ENCODE data around the gene ARPC2.

Gene ARPC2

GRCh38 chr2:218252509-218253231, 35.7 kb downstream of the ARPC2 start:
- no peak for TF ChIP-seq CTCF (IDR thresholded peaks at IDR 0.05; ENCODE audit: low read depth, low read length)
- H3K4me3 ChIP-seq (ENCODE audit: low read depth, low read length) = no peak overlapping the region

GRCh38 chr2:218253232-218253625, 36.2 kb downstream of the ARPC2 start:
- no peak overlapping the region for H3K4me3 ChIP-seq (ENCODE audit: low read depth, low read length)
- no peak for TF ChIP-seq CTCF (IDR thresholded peaks at IDR 0.05; ENCODE audit: low read depth, low read length)

- TF ChIP-seq CTCF (IDR thresholded peaks at IDR 0.05; ENCODE audit: low read depth, low read length) = no peak
Measured at GRCh38 chr2:218255446-218255845, 38.5 kb downstream of the ARPC2 start.

GRCh38 chr2:218256612-218257350, 39.8 kb downstream of the ARPC2 start:
- TF ChIP-seq CTCF (IDR thresholded peaks at IDR 0.05; ENCODE audit: low read depth, low read length) = no peak

More at GRCh38 chr2:218255446-218255845, 38.5 kb downstream of the ARPC2 start:
- H3K4me3 ChIP-seq (ENCODE audit: low read depth, low read length) = no peak overlapping the region

GRCh38 chr2:218257390-218257981, 40.5 kb downstream of the ARPC2 start:
- H3K4me3 ChIP-seq (ENCODE audit: low read depth, low read length) = no peak overlapping the region
- TF ChIP-seq CTCF (IDR thresholded peaks at IDR 0.05; ENCODE audit: low read depth, low read length) = peak; percentile 75

More at GRCh38 chr2:218256612-218257350, 39.8 kb downstream of the ARPC2 start:
- H3K4me3 ChIP-seq (ENCODE audit: low read depth, low read length) = no peak overlapping the region

- no peak for TF ChIP-seq CTCF (IDR thresholded peaks at IDR 0.05; ENCODE audit: low read depth, low read length)
Measured at GRCh38 chr2:218259099-218259961, 42.3 kb downstream of the ARPC2 start.

More at GRCh38 chr2:218259099-218259961, 42.3 kb downstream of the ARPC2 start:
- no peak overlapping the region for H3K4me3 ChIP-seq (ENCODE audit: low read depth, low read length)
